WTC11 (cell line): ENCODE measurements around the gene DBH. TPM values are rescaled to one million over a fixed set of nuclear protein-coding genes. Genes with fewer than 3 reads are reported as not detected.

Experiments used
- ATAC-seq: fragments of 200-7000 bp; cut with Tn5 transposase; 2 replicates; pipeline ENCODE4 v1.10.0; 2021; ENCODE audit warnings: mild to moderate bottlenecking, moderate library complexity
- CTCF ChIA-PET: fragments of 300-600 bp; sonication (Branson Sonifier 250); formaldehyde crosslinking; loops from one replicate; lab custom pipeline; 2021; ENCODE audit warnings: antibody characterized with exemption; lab: Charles Lee
- POLR2A ChIA-PET: fragments of 350-600 bp; sonication (Branson Sonifier 250); formaldehyde crosslinking; loops from one replicate; lab custom pipeline; 2021; ENCODE audit warnings: antibody characterized with exemption; lab: Charles Lee
- DNase-seq: peaks from one replicate; pipeline ENCODE4 v3.0.0; 2021; ENCODE audit warnings: low spot score
- H3K27ac Mint-ChIP-seq: 2 replicates; pipeline ENCODE4 v1.8.0; 2021; ENCODE audit warnings: mixed read lengths
- H3K27me3 Mint-ChIP-seq: 2 replicates; pipeline ENCODE4 v1.8.0; 2021; ENCODE audit warnings: low read depth, mild to moderate bottlenecking, moderate library complexity, mixed read lengths
- H3K36me3 Mint-ChIP-seq: 2 replicates; pipeline ENCODE4 v1.8.0; 2021; ENCODE audit warnings: mixed read lengths
- H3K4me1 Mint-ChIP-seq: 2 replicates; pipeline ENCODE4 v1.8.0; 2022; ENCODE audit warnings: mixed read lengths
- H3K4me3 Mint-ChIP-seq: 2 replicates; pipeline ENCODE4 v1.8.0; 2021; ENCODE audit warnings: mild to moderate bottlenecking, moderate library complexity, mixed read lengths
- H3K9me3 Mint-ChIP-seq: 2 replicates; pipeline ENCODE4 v1.8.0; 2021; ENCODE audit warnings: mixed read lengths
- CREM ChIP-seq: sonication (generic); formaldehyde crosslinking; IDR thresholded peaks from 2 replicates; pipeline ENCODE4 v1.8.1; 2022; ENCODE audit warnings: mild to moderate bottlenecking, missing genetic modification reagents, moderate library complexity
- E2F5 ChIP-seq: sonication (generic); formaldehyde crosslinking; IDR thresholded peaks from 2 replicates; pipeline ENCODE4 v1.8.1; 2022; ENCODE audit warnings: mild to moderate bottlenecking, moderate library complexity, missing genetic modification reagents
- FOXP4 ChIP-seq: sonication (generic); formaldehyde crosslinking; IDR thresholded peaks from 2 replicates; pipeline ENCODE4 v1.8.0; 2022; ENCODE audit warnings: mild to moderate bottlenecking, missing genetic modification reagents
- HMGXB4 ChIP-seq: sonication (generic); formaldehyde crosslinking; IDR thresholded peaks from 2 replicates; pipeline ENCODE4 v1.8.1; 2023; ENCODE audit warnings: mild to moderate bottlenecking, moderate library complexity, missing genetic modification reagents
- IRF2 ChIP-seq: sonication (generic); formaldehyde crosslinking; IDR thresholded peaks from 2 replicates; pipeline ENCODE4 v1.8.0; 2022; ENCODE audit warnings: low read depth, missing genetic modification reagents, borderline replicate concordance
- JAZF1 ChIP-seq: fragments of 250-450 bp; sonication (Bioruptor Pico); IDR thresholded peaks from 2 replicates; pipeline ENCODE4 v1.9.0; 2021; ENCODE audit warnings: moderate library complexity, mild to moderate bottlenecking, inconsistent platforms
- PRDM15 ChIP-seq: sonication (generic); formaldehyde crosslinking; IDR thresholded peaks from 2 replicates; pipeline ENCODE4 v1.8.0; 2022; ENCODE audit warnings: missing genetic modification reagents
- SMAD3 ChIP-seq: sonication (generic); formaldehyde crosslinking; IDR thresholded peaks from 2 replicates; pipeline ENCODE4 v1.8.0; 2022; ENCODE audit warnings: missing genetic modification reagents, mild to moderate bottlenecking, borderline replicate concordance
- USF1 ChIP-seq: sonication (generic); formaldehyde crosslinking; IDR thresholded peaks from 2 replicates; pipeline ENCODE4 v1.8.0; 2022; ENCODE audit warnings: mild to moderate bottlenecking, missing genetic modification reagents
- USF2 ChIP-seq: sonication (generic); formaldehyde crosslinking; IDR thresholded peaks from 2 replicates; pipeline ENCODE4 v1.8.1; 2023; ENCODE audit warnings: mild to moderate bottlenecking, missing genetic modification reagents, moderate library complexity
- ZNF219 ChIP-seq: sonication (generic); formaldehyde crosslinking; IDR thresholded peaks from 2 replicates; pipeline ENCODE4 v1.8.0; 2023; ENCODE audit warnings: missing genetic modification reagents, mild to moderate bottlenecking, borderline replicate concordance
- ZNF232 ChIP-seq: sonication (generic); formaldehyde crosslinking; IDR thresholded peaks from 2 replicates; pipeline ENCODE4 v1.8.0; 2022; ENCODE audit warnings: mild to moderate bottlenecking, missing genetic modification reagents
- ZNF263 ChIP-seq: sonication (generic); formaldehyde crosslinking; IDR thresholded peaks from 2 replicates; pipeline ENCODE4 v1.8.1; 2022; ENCODE audit warnings: low read depth, mild to moderate bottlenecking, moderate library complexity, missing genetic modification reagents
- ZNF281 ChIP-seq: sonication (generic); formaldehyde crosslinking; IDR thresholded peaks from 2 replicates; pipeline ENCODE4 v1.8.0; 2023; ENCODE audit warnings: mild to moderate bottlenecking, missing genetic modification reagents
- ZNF512 ChIP-seq: sonication (generic); formaldehyde crosslinking; IDR thresholded peaks from 2 replicates; pipeline ENCODE4 v1.8.1; 2022; ENCODE audit warnings: missing genetic modification reagents, borderline replicate concordance
- total RNA-seq: library from RNA; stranded (reverse); gene quantifications from 3 replicates; pipeline ENCODE4 v1.2.3, GENCODE V29; 2021

The DBH gene
- total RNA-seq, 1 experiment from 2014 or later, result 0.24 TPM

GRCh38 chr9:133667759-133668450 lies 31.7 kb downstream of the DBH start (continued):
- TF ChIP-seq FOXP4 (no peak), E2F5 (CRISPR knock-in tag) (no peak), CREM (CRISPR knock-in tag) (no peak), JAZF1 (CRISPR knock-in tag) (no peak), ZNF281 (CRISPR knock-in tag) (no peak), IRF2 (CRISPR knock-in tag) (no peak), ZNF219 (CRISPR knock-in tag) (no peak)

GRCh38 chr9:133669182-133669801 lies 33.1 kb downstream of the DBH start:
- DNase-seq, result peak; percentile 46
- Mint-ChIP-seq H3K4me3 (no peak overlapping the region), H3K4me1 (peaks cover 9% of the 10 kb centered on the region), H3K9me3 (peaks cover 4% of the 10 kb centered on the region; the same call in 1 of the 2 replicates), H3K27me3 (no peaks in the 10 kb centered on the region), H3K36me3 (peaks cover 11% of the 10 kb centered on the region)
- ChIA-PET CTCF (no interaction called here), POLR2A (interaction anchor here (0.6 kb wide), 1 partner anchor 14 kb away, joined by 3 read pairs; no protein-coding TSS in a partner anchor)
- TF ChIP-seq PRDM15, result no peak
- no peak for TF ChIP-seq ZNF512
- no peak for TF ChIP-seq ZNF232 (CRISPR knock-in tag)
- TF ChIP-seq USF2 (CRISPR knock-in tag), result peak; percentile 61
- no peak for TF ChIP-seq SMAD3 (CRISPR knock-in tag)
- no peak for TF ChIP-seq ZNF263 (CRISPR knock-in tag)
- TF ChIP-seq HMGXB4 (CRISPR knock-in tag), result no peak
- peak; percentile 35; the same call in 1 of the 2 replicates for TF ChIP-seq USF1 (CRISPR knock-in tag)
- TF ChIP-seq, all 79 proteins: peak for 2
- peak; percentile 48; the same call in 1 of the 2 replicates for ATAC-seq
- 0 out of 2 replicates have a peak overlapping the region, but pooled peaks have one; percentile 60 for H3K27ac Mint-ChIP-seq
